HG02588 (cell line): ENCODE results near the gene DHX57.
"Not testable (repeated sequence)": the region's sequence is repeated elsewhere in the genome, so short reads cannot be mapped to it uniquely, and the experiment has no call there.

Experiments used
- ATAC-seq: cut with Tn5 transposase; IDR thresholded peaks from one replicate; pipeline ENCODE4 v1.9.1; 2021; ENCODE audit warnings: mild to moderate bottlenecking, moderate library complexity; ENCODE audit not compliant: unreplicated experiment

Gene DHX57

GRCh38 chr2:38806015-38806732 is 69.6 kb downstream of the DHX57 start:
- no peak for ATAC-seq

GRCh38 chr2:38797953-38798352 is 77.8 kb downstream of the DHX57 start:
- ATAC-seq: no peak

- no peak for ATAC-seq
Measured at GRCh38 chr2:38797250-38797676, 78.5 kb downstream of the DHX57 start.

GRCh38 chr2:38795016-38795415 is 80.7 kb downstream of the DHX57 start:
- not testable (repeated sequence) for ATAC-seq

- ATAC-seq: no peak
Measured at GRCh38 chr2:38794235-38794946, 81.3 kb downstream of the DHX57 start.

GRCh38 chr2:38793511-38793910 is 82.2 kb downstream of the DHX57 start:
- ATAC-seq: no peak

- ATAC-seq: no peak
Measured at GRCh38 chr2:38792751-38793150, 83.0 kb downstream of the DHX57 start.

GRCh38 chr2:38792321-38792720 is 83.4 kb downstream of the DHX57 start:
- ATAC-seq: not testable (repeated sequence)

- ATAC-seq: no peak
Measured at GRCh38 chr2:38791744-38792143, 84.0 kb downstream of the DHX57 start.

GRCh38 chr2:38789691-38790090 is 86.0 kb downstream of the DHX57 start:
- ATAC-seq: no peak

- ATAC-seq: no peak
Measured at GRCh38 chr2:38788306-38788705, 87.4 kb downstream of the DHX57 start.

GRCh38 chr2:38783586-38783985 is 92.1 kb downstream of the DHX57 start:
- no peak for ATAC-seq

GRCh38 chr2:38778687-38779082 is 97.0 kb downstream of the DHX57 start:
- ATAC-seq: no peak

- ATAC-seq: no peak
Measured at GRCh38 chr2:38776531-38776930, 99.2 kb downstream of the DHX57 start.

GRCh38 chr2:38775921-38776225 is 99.9 kb downstream of the DHX57 start:
- ATAC-seq: no peak

- ATAC-seq: no peak
Measured at GRCh38 chr2:38775097-38775920, 100.4 kb downstream of the DHX57 start.

- ATAC-seq: no peak
Measured at GRCh38 chr2:38771632-38772031, 104.1 kb downstream of the DHX57 start.

GRCh38 chr2:38765551-38765950 is 110.2 kb downstream of the DHX57 start:
- no peak for ATAC-seq

- ATAC-seq: no peak
Measured at GRCh38 chr2:38765149-38765548, 110.6 kb downstream of the DHX57 start.

GRCh38 chr2:38763728-38764127 is 112.0 kb downstream of the DHX57 start:
- ATAC-seq: no peak

- ATAC-seq: no peak
Measured at GRCh38 chr2:38763228-38763627, 112.5 kb downstream of the DHX57 start.

GRCh38 chr2:38755891-38756290 is 119.8 kb downstream of the DHX57 start:
- ATAC-seq: not testable (repeated sequence)
